H1 (cell line): ENCODE data around the gene RNF214. TPM values are rescaled to one million over a fixed set of nuclear protein-coding genes. Genes with fewer than 3 reads are reported as not detected.

Source experiments
- CTCF ChIA-PET: fragments of 300-600 bp; sonication (Branson Sonifier 250); formaldehyde crosslinking; loops from one replicate; lab custom pipeline; 2021; ENCODE audit not compliant: partially characterized antibody; lab: Charles Lee
- POLR2A ChIA-PET: fragments of 300-600 bp; sonication (Branson Sonifier 250); formaldehyde crosslinking; loops from one replicate; lab custom pipeline; 2021; ENCODE audit warnings: inconsistent platforms; ENCODE audit not compliant: partially characterized antibody; lab: Charles Lee
- DNase-seq, 2 experiments: peaks; one replicate each; pipeline versions ENCODE4 v3.0.0 to v3.0.0-alpha.2; 2010 to 2022; ENCODE audit warnings: low spot score in 2 of 2, low read depth in 1 of 2, mixed read lengths in 1 of 2
- FAIRE-seq: peaks from 2 replicates; lab custom pipeline; 2011; peaks lifted over from hg19 to GRCh38; lab: Jason Lieb, UNC
- H2AFZ ChIP-seq: 2 replicates; pipeline ENCODE4 v1.8.1; 2012; ENCODE audit warnings: low read length, inconsistent platforms
- H2AK5ac ChIP-seq: 2 replicates; pipeline ENCODE4 v1.6.1; 2013; ENCODE audit warnings: low read depth, low read length
- H2BK120ac ChIP-seq: replicated peaks from 2 replicates; pipeline ENCODE3; 2013; ENCODE audit warnings: low read depth, low read length, inconsistent platforms
- H2BK12ac ChIP-seq: 2 replicates; pipeline ENCODE4 v1.6.1; 2013; ENCODE audit warnings: low read depth, low read length
- H2BK15ac ChIP-seq: 2 replicates; pipeline ENCODE4 v1.6.1; 2013; ENCODE audit warnings: low read length
- H2BK20ac ChIP-seq: 2 replicates; pipeline ENCODE4 v1.6.1; 2013; ENCODE audit warnings: low read length
- H2BK5ac ChIP-seq: 2 replicates; pipeline ENCODE4 v1.6.1; 2013; ENCODE audit warnings: low read depth, low read length
- H3K14ac ChIP-seq: 2 replicates; pipeline ENCODE4 v1.6.1; 2013; ENCODE audit warnings: inconsistent platforms; ENCODE audit not compliant: insufficient read length
- H3K18ac ChIP-seq: 2 replicates; pipeline ENCODE4 v1.6.1; 2013; ENCODE audit warnings: low read length; ENCODE audit errors: extremely low read depth
- H3K23ac ChIP-seq: 2 replicates; pipeline ENCODE4 v1.6.1; 2013; ENCODE audit warnings: inconsistent platforms; ENCODE audit not compliant: insufficient read length
- H3K23me2 ChIP-seq: 2 replicates; pipeline ENCODE4 v1.6.1; 2013; ENCODE audit warnings: low read depth, low read length
- H3K27ac ChIP-seq: 2 replicates; pipeline ENCODE4 v1.6.1; 2011; ENCODE audit warnings: low read depth, low read length, inconsistent platforms
- H3K27me3 ChIP-seq, 4 experiments: replicated peaks in 1 of 4; 1 replicate in 1 of 4; 2 replicates in 3 of 4; pipeline versions ENCODE4 v1.6.1 to v1.8.1; 2011 to 2013; ENCODE audit warnings: low read length in 3 of 4, mild to moderate bottlenecking in 3 of 4, inconsistent platforms in 2 of 4, mixed read lengths in 2 of 4, moderate library complexity in 1 of 4; ENCODE audit not compliant: control insufficient read depth in 3 of 4, insufficient read depth in 3 of 4; ENCODE audit errors: extremely low read depth in 1 of 4
- H3K36me3 ChIP-seq, 4 experiments: 2 replicates each; pipeline versions ENCODE4 v1.6.1 to v1.8.1; 2011 to 2013; ENCODE audit warnings: mild to moderate bottlenecking in 4 of 4, low read length in 3 of 4, moderate library complexity in 2 of 4, control low read depth in 1 of 4, inconsistent platforms in 1 of 4; ENCODE audit not compliant: insufficient read depth in 4 of 4, control insufficient read depth in 2 of 4
- H3K4ac ChIP-seq: replicated peaks from 2 replicates; pipeline ENCODE3; 2013; ENCODE audit warnings: low read length, low read depth, mixed read lengths, inconsistent platforms; ENCODE audit not compliant: insufficient read length
- H3K4me1 ChIP-seq, 4 experiments: replicated peaks in 1 of 4; 1 replicate in 1 of 4; 2 replicates in 3 of 4; pipeline versions ENCODE4 v1.6.1 to v1.8.1; 2011 to 2013; ENCODE audit warnings: low read length in 3 of 4, inconsistent platforms in 2 of 4, mixed read lengths in 1 of 4; ENCODE audit not compliant: insufficient read depth in 4 of 4, control insufficient read depth in 3 of 4
- H3K4me2 ChIP-seq, 2 experiments: 2 replicates each; pipeline versions ENCODE4 v1.6.1 to v1.8.1; 2011 to 2013; ENCODE audit warnings: low read depth in 2 of 2, low read length in 2 of 2, control low read depth in 1 of 2, inconsistent platforms in 1 of 2, mild to moderate bottlenecking in 1 of 2; ENCODE audit not compliant: insufficient read depth in 1 of 2
- H3K4me3 ChIP-seq, 4 experiments: fragments of 200-600, 300-600 bp in 1 of 4; sonication (generic), shearing (Covaris generic), sonication (Bioruptor Twin) in 1 of 4; 2 replicates each; pipeline versions ENCODE4 v1.5.1 to v1.8.1; 2011 to 2016; ENCODE audit warnings: low read length in 4 of 4, low read depth in 3 of 4, control low read depth in 2 of 4, inconsistent platforms in 2 of 4, mild to moderate bottlenecking in 2 of 4, mixed read lengths in 1 of 4, moderate library complexity in 1 of 4; ENCODE audit not compliant: insufficient read depth in 2 of 4; ENCODE audit errors: extremely low read depth in 1 of 4
- H3K56ac ChIP-seq: replicated peaks from 2 replicates; pipeline ENCODE3; 2013; ENCODE audit warnings: low read depth, mild to moderate bottlenecking, mixed read lengths, low read length, inconsistent platforms; ENCODE audit not compliant: insufficient read length
- H3K79me1 ChIP-seq: 2 replicates; pipeline ENCODE4 v1.6.1; 2013; ENCODE audit warnings: low read depth, low read length, control low read depth
- H3K79me2 ChIP-seq, 2 experiments: 2 replicates each; pipeline versions ENCODE4 v1.6.1 to v1.8.1; 2012 to 2013; ENCODE audit warnings: low read length in 2 of 2, mild to moderate bottlenecking in 2 of 2, inconsistent platforms in 1 of 2; ENCODE audit not compliant: insufficient read depth in 2 of 2, control insufficient read depth in 1 of 2
- H3K9ac ChIP-seq, 4 experiments: replicated peaks in 1 of 4; 1 replicate in 1 of 4; 2 replicates in 3 of 4; pipeline versions ENCODE4 v1.6.1 to v1.8.1; 2011 to 2013; ENCODE audit warnings: low read depth in 3 of 4, low read length in 3 of 4, control low read depth in 2 of 4, mild to moderate bottlenecking in 2 of 4, moderate library complexity in 2 of 4, inconsistent platforms in 1 of 4; ENCODE audit errors: extremely low read depth in 1 of 4
- H3K9me3 ChIP-seq, 2 experiments: 2 replicates each; pipeline versions ENCODE4 v1.6.1 to v1.8.1; 2012 to 2013; ENCODE audit warnings: mild to moderate bottlenecking in 2 of 2, moderate library complexity in 2 of 2, control low read depth in 1 of 2, inconsistent platforms in 1 of 2, low read depth in 1 of 2, low read length in 1 of 2, mixed read lengths in 1 of 2; ENCODE audit not compliant: insufficient read depth in 2 of 2
- H4K20me1 ChIP-seq, 2 experiments: replicated peaks in 1 of 2; 2 replicates each; pipeline versions ENCODE3 to v1.8.1; 2011 to 2013; ENCODE audit warnings: inconsistent platforms in 2 of 2, low read length in 2 of 2, mild to moderate bottlenecking in 1 of 2; ENCODE audit not compliant: insufficient read depth in 2 of 2, control insufficient read depth in 1 of 2
- H4K5ac ChIP-seq: 2 replicates; pipeline ENCODE4 v1.6.1; 2013; ENCODE audit warnings: low read length, low read depth, mixed read lengths, inconsistent platforms; ENCODE audit not compliant: insufficient read length
- H4K8ac ChIP-seq: 2 replicates; pipeline ENCODE4 v1.8.0; 2013; ENCODE audit warnings: mild to moderate bottlenecking, moderate library complexity, low read length, inconsistent platforms; ENCODE audit not compliant: insufficient read depth; ENCODE audit errors: extremely low read depth
- H4K91ac ChIP-seq: replicated peaks from 2 replicates; pipeline ENCODE3; 2013; ENCODE audit warnings: low read length, mixed read lengths, inconsistent platforms; ENCODE audit not compliant: insufficient read length
- BRCA1 ChIP-seq: IDR thresholded peaks from 2 replicates; pipeline ENCODE4 v1.6.1; 2012; ENCODE audit warnings: low read depth, low read length, improper control_type of control experiment
- CREB1 ChIP-seq: IDR thresholded peaks from 2 replicates; pipeline ENCODE4 v1.6.1; 2012; ENCODE audit warnings: inconsistent platforms
- E2F6 ChIP-seq: IDR thresholded peaks from 2 replicates; pipeline ENCODE4 v1.6.1; 2012; ENCODE audit warnings: inconsistent platforms
- EGR1 ChIP-seq: IDR thresholded peaks from 2 replicates; pipeline ENCODE4 v1.6.1; 2011; ENCODE audit warnings: low read depth, low read length, borderline replicate concordance
- FOSL1 ChIP-seq: IDR thresholded peaks from 2 replicates; pipeline ENCODE4 v1.6.1; 2011; ENCODE audit warnings: mild to moderate bottlenecking, low read depth, low read length, moderate library complexity; ENCODE audit not compliant: insufficient read depth
- GABPA ChIP-seq: IDR thresholded peaks from 2 replicates; pipeline ENCODE4 v1.6.1; 2011; ENCODE audit warnings: mild to moderate bottlenecking, low read length, moderate library complexity, borderline replicate concordance; ENCODE audit not compliant: insufficient read depth
- JUN ChIP-seq: IDR thresholded peaks from 2 replicates; pipeline ENCODE4 v1.6.1; 2011; ENCODE audit warnings: low read depth, mild to moderate bottlenecking, improper control_type of control experiment, low read length
- KDM4A ChIP-seq: IDR thresholded peaks from one replicate; pipeline ENCODE4 v1.7.1; 2012; ENCODE audit warnings: low read depth, mild to moderate bottlenecking, moderate library complexity, low read length, inconsistent platforms; ENCODE audit not compliant: severe bottlenecking
- POLR2AphosphoS5 ChIP-seq: IDR thresholded peaks from 2 replicates; pipeline ENCODE4 v1.6.1; 2011; ENCODE audit warnings: low read depth, low read length
- SAP30 ChIP-seq: fragments of 300-600 bp; sonication (generic); IDR thresholded peaks from 2 replicates; pipeline ENCODE4 v1.7.1; 2012; ENCODE audit warnings: low read length, moderate library complexity, mild to moderate bottlenecking, inconsistent platforms; ENCODE audit not compliant: insufficient read depth, insufficient replicate concordance
- SIN3A ChIP-seq, 2 experiments: IDR thresholded peaks in 1 of 2; conservative IDR thresholded peaks in 1 of 2; 2 replicates each; pipeline ENCODE4 v1.6.1; 2011 to 2012; ENCODE audit warnings: low read length in 2 of 2, improper control_type of control experiment in 1 of 2, low read depth in 1 of 2, mild to moderate bottlenecking in 1 of 2
- YY1 ChIP-seq: IDR thresholded peaks from 2 replicates; pipeline ENCODE4 v1.6.1; 2011; ENCODE audit warnings: low read depth, mild to moderate bottlenecking, low read length
- WGBS, 2 experiments: shearing (Covaris generic) in 1 of 2; methylation state at CpG; one replicate each; pipeline versions ENCODE4 v1.1.6 to v1.1.7; 2013 to 2015; ENCODE audit warnings: low lambda C conversion rate in 2 of 2, mixed read lengths in 2 of 2, inconsistent platforms in 1 of 2, low coverage in 1 of 2, missing lambda C conversion rate in 1 of 2; ENCODE audit not compliant: insufficient replicate concordance in 2 of 2, insufficient coverage in 1 of 2, insufficient read length in 1 of 2; ENCODE audit errors: extremely low coverage in 1 of 2, missing lambda C conversion rate in 1 of 2; 5-methylcytosine and 5-hydroxymethylcytosine counted together
- polyA plus RNA-seq, 7 experiments: library from polyadenylated mRNA; depleted of rRNA in 3 of 7; stranded (reverse) in 5 of 7; unstranded in 2 of 7; fragments of >200 nt in 5 of 7; fragments of 200-250 nt in 2 of 7; gene quantifications; 1 replicate in 5 of 7; 2 replicates in 1 of 7; 4 replicates in 1 of 7; pipeline versions ENCODE4 v1.2.1 to v1.2.3, GENCODE V29; 2011 to 2013; ENCODE audit warnings: missing spikeins in 2 of 7, mixed read lengths in 2 of 7
- total RNA-seq: library from RNA; stranded (reverse); fragmentation: NEBNext Ultra II Directional; extraction: Animal tissue kit (Norgen Biotek cat#: 25700); gene quantifications from 2 replicates; pipeline ENCODE4 v1.2.1, GENCODE V29; 2021

RNF214 gene
- total and polyA plus RNA-seq, 2 of the 8 experiments (the other 6 are each of a cell fraction or from before 2014, with no cell fraction given): 34.9 to 35.6 TPM

GRCh38 chr11:117214404-117215110 is 17.9 kb upstream of the RNF214 start:
- no peaks in the 10 kb centered on the region for H3K79me1 ChIP-seq
- no peak overlapping the region for H3K56ac ChIP-seq
- H3K14ac ChIP-seq: no peak overlapping the region
- no peak overlapping the region for H4K8ac ChIP-seq
- no peaks in the 10 kb centered on the region for H3K23me2 ChIP-seq
- peaks cover 8 to 26% (median 17%) of the 10 kb centered on the region in 4 experiments; a peak in 7 of 8 replicates for H3K36me3 ChIP-seq
- H3K23ac ChIP-seq: no peak overlapping the region
- no peak overlapping the region for H3K4me2 ChIP-seq
- no peak overlapping the region for H2BK5ac ChIP-seq
- no peak overlapping the region for H2BK120ac ChIP-seq
- no peaks in the 10 kb centered on the region for H3K4me1 ChIP-seq
- H4K91ac ChIP-seq: no peak overlapping the region
- no peak for FAIRE-seq
- no peak for DNase-seq
- no peak overlapping the region for H2AFZ ChIP-seq
- H2AK5ac ChIP-seq: no peak overlapping the region
- no peaks in the 10 kb centered on the region for H3K27me3 ChIP-seq
- no peak overlapping the region for H3K18ac ChIP-seq
- 91% methylated on average over 7 of the region's 7 CpGs; no CpG with 5 or more reads in 1 of the 2 experiments for WGBS, 2 experiments
- H4K5ac ChIP-seq: no peak overlapping the region
- CTCF ChIA-PET: interaction anchor here (0.8 to 25.0 kb wide), 6 partner anchors 8 to 43 kb away, joined by 3 to 449 read pairs (median 34); partner anchors contain the start of gene TAGLN
- H2BK15ac ChIP-seq: no peak overlapping the region
- no peaks in the 10 kb centered on the region; a peak in 1 of 4 replicates for H3K79me2 ChIP-seq
- H4K20me1 ChIP-seq: peaks cover 0 to 4% of the 10 kb centered on the region in 2 experiments
- H3K9me3 ChIP-seq: no peaks in the 10 kb centered on the region
- H3K27ac ChIP-seq: no peak overlapping the region
- no peak overlapping the region for H3K4me3 ChIP-seq
- POLR2A ChIA-PET: interaction anchor here (0.8 to 5.1 kb wide), 3 partner anchors 8 to 15 kb away, joined by 4 to 47 read pairs (median 6); partner anchors contain the start of gene TAGLN
- H2BK12ac ChIP-seq: no peak overlapping the region
- no peak overlapping the region for H3K9ac ChIP-seq
- H2BK20ac ChIP-seq: no peak overlapping the region
- no peak overlapping the region for H3K4ac ChIP-seq
- no peak for TF ChIP-seq E2F6
- no peak for TF ChIP-seq SIN3A (conservative IDR thresholded peaks at IDR 0.05 in 1 of 2, IDR thresholded peaks at IDR 0.05 in 1 of 2; ENCODE audit: low read depth in 1 of 2, low read length in 2 of 2)
- TF ChIP-seq CREB1: no peak
- no peak for TF ChIP-seq FOSL1
- no peak for TF ChIP-seq JUN
- no peak for TF ChIP-seq YY1
- TF ChIP-seq EGR1: no peak
- TF ChIP-seq BRCA1: no peak
- no peak for TF ChIP-seq KDM4A
- TF ChIP-seq GABPA: no peak
- no peak for TF ChIP-seq SAP30
- no peak for TF ChIP-seq POLR2AphosphoS5
